Measurements from ENCODE around the gene PACRG.

Gene PACRG

GRCh38 chr6:163226181-163226835 lies 498.5 kb downstream of the PACRG start:
- DNase-seq: no peak

GRCh38 chr6:163226836-163227485 lies 499.2 kb downstream of the PACRG start:
- DNase-seq: no peak

GRCh38 chr6:163228041-163228440 lies 500.3 kb downstream of the PACRG start:
- DNase-seq: no peak

GRCh38 chr6:163229050-163229449 lies 501.3 kb downstream of the PACRG start:
- DNase-seq: no peak

- no peak for DNase-seq
Measured at GRCh38 chr6:163230901-163231300, 503.1 kb downstream of the PACRG start.

GRCh38 chr6:163231356-163232014 lies 503.7 kb downstream of the PACRG start:
- no peak for DNase-seq

- DNase-seq: no peak
Measured at GRCh38 chr6:163232015-163232523, 504.3 kb downstream of the PACRG start.

- no peak for DNase-seq
Measured at GRCh38 chr6:163232649-163233048, 504.9 kb downstream of the PACRG start.

- DNase-seq: no peak
Measured at GRCh38 chr6:163237110-163237509, 509.3 kb downstream of the PACRG start.

GRCh38 chr6:163239572-163240340 lies 512.0 kb downstream of the PACRG start:
- no peak for DNase-seq

GRCh38 chr6:163240556-163240955 lies 512.8 kb downstream of the PACRG start:
- DNase-seq: no peak

- DNase-seq: no peak
Measured at GRCh38 chr6:163241683-163242082, 513.9 kb downstream of the PACRG start.

- no peak for DNase-seq
Measured at GRCh38 chr6:163243083-163243482, 515.3 kb downstream of the PACRG start.

GRCh38 chr6:163243692-163244589 lies 516.2 kb downstream of the PACRG start:
- no peak for DNase-seq

- no peak for DNase-seq
Measured at GRCh38 chr6:163248051-163248450, 520.3 kb downstream of the PACRG start.

- no peak for DNase-seq
Measured at GRCh38 chr6:163249651-163250101, 521.9 kb downstream of the PACRG start.

- DNase-seq: no peak
Measured at GRCh38 chr6:163250116-163250515, 522.3 kb downstream of the PACRG start.

GRCh38 chr6:163252061-163252591 lies 524.4 kb downstream of the PACRG start:
- no peak for DNase-seq

GRCh38 chr6:163253556-163254213 lies 525.9 kb downstream of the PACRG start:
- DNase-seq: no peak

GRCh38 chr6:163254341-163254835 lies 526.6 kb downstream of the PACRG start:
- no peak for DNase-seq

- DNase-seq: no peak
Measured at GRCh38 chr6:163255265-163255664, 527.5 kb downstream of the PACRG start.
